SK-N-SH (cell line): ENCODE results near the gene TBL1XR1. TPM values are rescaled to one million over a fixed set of nuclear protein-coding genes. Genes with fewer than 3 reads are reported as not detected.

Source experiments
- CTCF ChIA-PET: fragments of 300-600, 350-600 bp; formaldehyde crosslinking; extraction: SDS; loops from one replicate; lab custom pipeline; 2021; lab: Yijun Ruan, JAX
- POLR2A ChIA-PET: fragments of 350-600 bp; sonication (Branson Sonifier 250); formaldehyde crosslinking; extraction: SDS; loops from one replicate; lab custom pipeline; 2020; ENCODE audit warnings: antibody characterized with exemption, inconsistent platforms; lab: Yijun Ruan, JAX
- DNase-seq: peaks from one replicate; pipeline ENCODE4 v3.0.0; 2012
- H2AFZ ChIP-seq: fragments of 200-600 bp; sonication (generic); 2 replicates; pipeline ENCODE4 v1.8.1; 2016; ENCODE audit warnings: antibody characterized with exemption, mild to moderate bottlenecking, low read depth
- H3F3A ChIP-seq: fragments of 200-600 bp; sonication (generic); replicated peaks from 2 replicates; pipeline ENCODE3; 2016; ENCODE audit warnings: antibody characterized with exemption, mild to moderate bottlenecking; ENCODE audit not compliant: insufficient read depth
- H3K27ac ChIP-seq, 2 experiments: fragments of 200-500 bp in 1 of 2; fragments of 200-600 bp in 1 of 2; sonication (Bioruptor generic) in 1 of 2; sonication (generic), shearing (Covaris generic) in 1 of 2; 2 replicates each; pipeline versions ENCODE4 v1.5.1 to v1.6.1; 2014 to 2016; ENCODE audit warnings: low read depth in 2 of 2, inconsistent platforms in 1 of 2, low read length in 1 of 2, mild to moderate bottlenecking in 1 of 2, mixed read lengths in 1 of 2
- H3K27me3 ChIP-seq: fragments of 200-600 bp; sonication (generic), shearing (Covaris generic); 2 replicates; pipeline ENCODE4 v1.6.1; 2016; ENCODE audit warnings: mixed run types; ENCODE audit not compliant: insufficient read depth
- H3K36me3 ChIP-seq, 2 experiments: fragments of 200-500 bp in 1 of 2; fragments of 200-600 bp in 1 of 2; sonication (Bioruptor generic) in 1 of 2; sonication (generic) in 1 of 2; replicated peaks in 1 of 2; 2 replicates each; pipeline versions ENCODE3 to v1.5.1; 2014 to 2016; ENCODE audit warnings: low read length in 1 of 2, mild to moderate bottlenecking in 1 of 2; ENCODE audit not compliant: insufficient read depth in 2 of 2, control insufficient read depth in 1 of 2
- H3K4me1 ChIP-seq, 2 experiments: fragments of 200-500 bp in 1 of 2; fragments of 200-600 bp in 1 of 2; sonication (Bioruptor generic) in 1 of 2; sonication (generic), shearing (Covaris generic) in 1 of 2; 2 replicates each; pipeline versions ENCODE4 v1.5.1 to v1.6.1; 2014 to 2016; ENCODE audit warnings: low read depth in 1 of 2, low read length in 1 of 2, mixed run types in 1 of 2; ENCODE audit not compliant: insufficient read depth in 2 of 2, control insufficient read depth in 1 of 2
- H3K4me2 ChIP-seq: fragments of 200-600 bp; sonication (generic), shearing (Covaris generic); 2 replicates; pipeline ENCODE4 v1.6.1; 2017; ENCODE audit warnings: mixed run types
- H3K4me3 ChIP-seq, 2 experiments: fragments of 200-500 bp in 1 of 2; fragments of 200-600 bp in 1 of 2; sonication (Bioruptor generic) in 1 of 2; sonication (generic), shearing (Covaris generic) in 1 of 2; 2 replicates each; pipeline versions ENCODE4 v1.5.1 to v1.8.1; 2014 to 2016; ENCODE audit warnings: low read depth in 2 of 2, inconsistent platforms in 1 of 2, low read length in 1 of 2, mild to moderate bottlenecking in 1 of 2, mixed read lengths in 1 of 2, moderate library complexity in 1 of 2
- H3K79me2 ChIP-seq: fragments of 200-600 bp; sonication (generic); 2 replicates; pipeline ENCODE4 v1.8.1; 2017; ENCODE audit warnings: mild to moderate bottlenecking; ENCODE audit not compliant: insufficient read depth
- H3K9ac ChIP-seq: fragments of 200-600 bp; sonication (generic); 2 replicates; pipeline ENCODE4 v1.6.1; 2017; ENCODE audit warnings: mixed run types
- H3K9me2 ChIP-seq: fragments of 200-600 bp; sonication (generic); 2 replicates; pipeline ENCODE4 v1.6.1; 2017; ENCODE audit warnings: mixed run types
- H3K9me3 ChIP-seq: fragments of 200-600 bp; sonication (generic); 2 replicates; pipeline ENCODE4 v1.6.1; 2017; ENCODE audit warnings: mixed run types, mild to moderate bottlenecking, moderate library complexity
- H4K20me1 ChIP-seq: fragments of 200-600 bp; sonication (generic); 2 replicates; pipeline ENCODE4 v1.6.1; 2017; ENCODE audit warnings: mild to moderate bottlenecking, mixed run types; ENCODE audit not compliant: insufficient read depth
- EP300 ChIP-seq, 2 experiments: IDR thresholded peaks; 2 replicates each; pipeline versions ENCODE4 v1.4.0 to v1.6.1; 2012; ENCODE audit warnings: borderline replicate concordance in 1 of 2, low read depth in 1 of 2, low read length in 1 of 2
- FOXJ3 ChIP-seq: sonication (generic); formaldehyde crosslinking; IDR thresholded peaks from 2 replicates; pipeline ENCODE4 v1.5.1; 2020; ENCODE audit warnings: mild to moderate bottlenecking, missing genetic modification reagents
- FOXM1 ChIP-seq: IDR thresholded peaks from 2 replicates; pipeline ENCODE4 v1.4.0; 2012; ENCODE audit warnings: low read depth, mild to moderate bottlenecking
- MEF2A ChIP-seq: IDR thresholded peaks from 2 replicates; pipeline ENCODE4 v1.4.0; 2012; ENCODE audit warnings: low read depth, borderline replicate concordance
- RCOR1 ChIP-seq: fragments of 150-350 bp; IDR thresholded peaks from 2 replicates; pipeline ENCODE4 v1.6.1; 2017; ENCODE audit warnings: antibody characterized with exemption, low read length
- REST ChIP-seq: IDR thresholded peaks from 2 replicates; pipeline ENCODE4 v1.6.1; 2012; ENCODE audit warnings: mild to moderate bottlenecking, low read depth, low read length, moderate library complexity
- RXRA ChIP-seq: IDR thresholded peaks from 2 replicates; pipeline ENCODE4 v1.4.0; 2012; ENCODE audit warnings: low read depth, mild to moderate bottlenecking, borderline replicate concordance
- SIN3A ChIP-seq: IDR thresholded peaks from 2 replicates; pipeline ENCODE4 v1.6.1; 2012; ENCODE audit warnings: low read depth, mild to moderate bottlenecking, low read length, moderate library complexity, borderline replicate concordance
- SMC3 ChIP-seq: IDR thresholded peaks from 2 replicates; pipeline ENCODE4 v1.6.1; 2012; ENCODE audit warnings: low read depth, low read length, improper control_type of control experiment
- TCF12 ChIP-seq: IDR thresholded peaks from 2 replicates; pipeline ENCODE4 v1.4.0; 2012
- TEAD4 ChIP-seq: IDR thresholded peaks from 2 replicates; pipeline ENCODE4 v1.4.0; 2012; ENCODE audit warnings: mild to moderate bottlenecking, borderline replicate concordance; ENCODE audit not compliant: insufficient read depth
- YY1 ChIP-seq: IDR thresholded peaks from 2 replicates; pipeline ENCODE4 v1.4.0; 2012; ENCODE audit warnings: low read depth, mild to moderate bottlenecking
- ZBTB33 ChIP-seq: IDR thresholded peaks from 2 replicates; pipeline ENCODE4 v1.4.0; 2012; ENCODE audit warnings: low read depth, borderline replicate concordance
- WGBS: methylation state at CpG from one replicate; pipeline ENCODE4 v1.1.6; 2017; ENCODE audit warnings: low lambda C conversion rate; 5-methylcytosine and 5-hydroxymethylcytosine counted together
- polyA plus RNA-seq, 3 experiments: library from polyadenylated mRNA; depleted of rRNA; stranded (reverse); fragments of >200 nt; gene quantifications; 2 replicates each; pipeline ENCODE4 v1.2.3, GENCODE V29; 2012
- TF ChIP-seq, protein P1 (sequence below): fragments of 200-600 bp; sonication (generic); IDR thresholded peaks from 2 replicates; pipeline ENCODE4 v1.6.1; 2017; ENCODE audit warnings: antibody characterized with exemption, mild to moderate bottlenecking, moderate library complexity
- TF ChIP-seq, protein P2 (sequence below): fragments of 150-350 bp; IDR thresholded peaks from 2 replicates; pipeline ENCODE4 v1.6.1; 2016; ENCODE audit warnings: mild to moderate bottlenecking, low read depth, low read length
- TF ChIP-seq, protein P3 (sequence below): IDR thresholded peaks from 2 replicates; pipeline ENCODE4 v1.4.0; 2012; ENCODE audit warnings: low read depth

The TBL1XR1 gene
- polyA plus RNA-seq, 1 of the 3 experiments (the other 2 are of a cell fraction), result 20.9 TPM

GRCh38 chr3:177213801-177214535, 16.7 kb upstream of the TBL1XR1 start:
- Histone ChIP-seq H4K20me1 (no peaks in the 10 kb centered on the region), H3K4me1 (no peaks in the 10 kb centered on the region; a peak in 1 of 4 replicates), H3K27ac (no peak overlapping the region), H3K4me3 (no peak overlapping the region), H2AFZ (no peak overlapping the region), H3F3A (no peaks in the 10 kb centered on the region), H3K9me3 (no peaks in the 10 kb centered on the region), H3K79me2 (no peaks in the 10 kb centered on the region), H3K9ac (no peak overlapping the region), H3K36me3 (no peaks in the 10 kb centered on the region), H3K4me2 (no peak overlapping the region), H3K27me3 (no peaks in the 10 kb centered on the region), H3K9me2 (no peaks in the 10 kb centered on the region)
- ChIA-PET POLR2A (interaction anchor here (0.6 kb wide), 1 partner anchor 211 kb away, joined by 3 read pairs; no protein-coding TSS in a partner anchor), CTCF (no interaction called here)
- TF ChIP-seq, protein P1, sequence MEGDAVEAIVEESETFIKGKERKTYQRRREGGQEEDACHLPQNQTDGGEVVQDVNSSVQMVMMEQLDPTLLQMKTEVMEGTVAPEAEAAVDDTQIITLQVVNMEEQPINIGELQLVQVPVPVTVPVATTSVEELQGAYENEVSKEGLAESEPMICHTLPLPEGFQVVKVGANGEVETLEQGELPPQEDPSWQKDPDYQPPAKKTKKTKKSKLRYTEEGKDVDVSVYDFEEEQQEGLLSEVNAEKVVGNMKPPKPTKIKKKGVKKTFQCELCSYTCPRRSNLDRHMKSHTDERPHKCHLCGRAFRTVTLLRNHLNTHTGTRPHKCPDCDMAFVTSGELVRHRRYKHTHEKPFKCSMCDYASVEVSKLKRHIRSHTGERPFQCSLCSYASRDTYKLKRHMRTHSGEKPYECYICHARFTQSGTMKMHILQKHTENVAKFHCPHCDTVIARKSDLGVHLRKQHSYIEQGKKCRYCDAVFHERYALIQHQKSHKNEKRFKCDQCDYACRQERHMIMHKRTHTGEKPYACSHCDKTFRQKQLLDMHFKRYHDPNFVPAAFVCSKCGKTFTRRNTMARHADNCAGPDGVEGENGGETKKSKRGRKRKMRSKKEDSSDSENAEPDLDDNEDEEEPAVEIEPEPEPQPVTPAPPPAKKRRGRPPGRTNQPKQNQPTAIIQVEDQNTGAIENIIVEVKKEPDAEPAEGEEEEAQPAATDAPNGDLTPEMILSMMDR, result no peak
- TF ChIP-seq FOXM1 (no peak), REST (no peak), RCOR1 (no peak), RXRA (no peak), MEF2A (no peak), EP300 (IDR thresholded peaks at IDR 0.05; ENCODE audit: borderline replicate concordance in 1 of 2, low read depth in 1 of 2, low read length in 1 of 2) (no peak), FOXJ3 (CRISPR knock-in tag) (no peak), SIN3A (no peak), TCF12 (no peak), TEAD4 (no peak), ZBTB33 (no peak), SMC3 (no peak), YY1 (no peak)
- TF ChIP-seq, protein P2, sequence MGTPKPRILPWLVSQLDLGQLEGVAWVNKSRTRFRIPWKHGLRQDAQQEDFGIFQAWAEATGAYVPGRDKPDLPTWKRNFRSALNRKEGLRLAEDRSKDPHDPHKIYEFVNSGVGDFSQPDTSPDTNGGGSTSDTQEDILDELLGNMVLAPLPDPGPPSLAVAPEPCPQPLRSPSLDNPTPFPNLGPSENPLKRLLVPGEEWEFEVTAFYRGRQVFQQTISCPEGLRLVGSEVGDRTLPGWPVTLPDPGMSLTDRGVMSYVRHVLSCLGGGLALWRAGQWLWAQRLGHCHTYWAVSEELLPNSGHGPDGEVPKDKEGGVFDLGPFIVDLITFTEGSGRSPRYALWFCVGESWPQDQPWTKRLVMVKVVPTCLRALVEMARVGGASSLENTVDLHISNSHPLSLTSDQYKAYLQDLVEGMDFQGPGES, result no peak
- TF ChIP-seq, protein P3, sequence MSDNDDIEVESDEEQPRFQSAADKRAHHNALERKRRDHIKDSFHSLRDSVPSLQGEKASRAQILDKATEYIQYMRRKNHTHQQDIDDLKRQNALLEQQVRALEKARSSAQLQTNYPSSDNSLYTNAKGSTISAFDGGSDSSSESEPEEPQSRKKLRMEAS, result no peak
- DNase-seq, result no peak
- 93% methylated on average over 7 of the region's 7 CpGs for WGBS
